Measurements from ENCODE around the gene PFKM.
"Not testable (repeated sequence)": the region's sequence is repeated elsewhere in the genome, so short reads cannot be mapped to it uniquely, and the experiment has no call there.

PFKM gene

DNA sequence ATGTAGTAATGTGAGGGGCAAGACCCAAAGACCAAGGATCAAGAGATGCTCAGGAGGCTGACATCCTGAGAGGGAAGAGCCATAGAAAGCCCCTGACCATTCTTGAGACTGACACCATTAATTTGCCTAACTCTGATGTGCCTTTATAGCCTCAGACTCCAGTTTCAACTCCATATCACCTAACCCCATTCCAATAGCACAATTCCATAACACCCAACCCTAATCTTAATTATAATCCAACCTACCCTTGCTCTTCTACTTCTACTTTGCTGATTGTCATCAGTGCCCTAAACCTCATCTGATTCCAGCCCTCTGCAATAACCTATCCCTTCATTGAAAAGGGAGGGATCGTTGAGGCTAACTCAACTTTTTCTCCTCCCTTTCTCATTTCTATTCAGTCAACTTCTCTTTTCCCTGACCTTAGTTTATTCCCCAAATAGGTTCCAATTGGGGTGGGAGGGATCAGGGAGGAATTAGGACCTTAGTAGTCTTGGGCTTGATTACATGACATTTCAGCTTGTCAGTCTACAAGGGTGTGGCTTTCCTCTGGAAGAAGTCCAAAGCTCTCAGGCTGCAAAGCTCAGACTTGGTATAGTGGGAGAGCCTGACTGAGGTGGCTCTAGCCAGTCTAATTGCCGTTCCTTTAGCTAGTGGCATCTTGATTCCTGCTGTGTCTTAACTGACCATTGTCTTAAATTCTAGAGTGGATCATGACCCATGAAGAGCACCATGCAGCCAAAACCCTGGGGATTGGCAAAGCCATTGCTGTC, 3.1 kb downstream of the PFKM start:
- Mint-ChIP-seq H3K4me1 (ENCODE audit: low read depth) (peaks cover 13% of the 10 kb centered on the region), H3K27me3 (peaks cover 3% of the 10 kb centered on the region), H3K27ac (no peak overlapping the region), H3K4me3 (no peak overlapping the region), H3K36me3 (ENCODE audit: low read depth) (no peaks in the 10 kb centered on the region), H3K9me3 (no peaks in the 10 kb centered on the region)
- intact Hi-C loops (cut with micrococcal nuclease), result no loop called here

DNA sequence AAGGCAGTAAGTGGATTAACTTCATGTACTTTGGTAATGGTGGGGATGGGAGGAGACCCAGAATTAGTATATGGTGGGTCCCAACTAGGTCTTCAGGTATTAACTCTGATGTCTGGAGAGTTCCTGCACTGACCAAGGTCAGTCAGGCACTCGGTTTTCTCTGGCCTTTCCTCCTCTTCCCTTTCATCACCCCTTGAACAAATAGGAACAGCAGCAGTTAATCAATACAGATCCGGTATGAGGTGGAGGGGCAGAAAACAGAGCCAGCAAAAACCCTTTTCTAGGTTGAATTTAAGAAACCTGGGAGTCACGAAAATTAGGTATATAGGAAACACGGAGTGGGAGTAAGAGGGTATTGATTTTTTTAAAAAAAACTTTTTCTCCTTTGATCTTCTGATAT, 4.0 kb downstream of the PFKM start:
- Mint-ChIP-seq H3K27me3 (peaks cover 3% of the 10 kb centered on the region), H3K27ac (no peak overlapping the region), H3K9me3 (no peaks in the 10 kb centered on the region), H3K4me3 (no peak overlapping the region), H3K36me3 (ENCODE audit: low read depth) (no peaks in the 10 kb centered on the region), H3K4me1 (ENCODE audit: low read depth) (peaks cover 13% of the 10 kb centered on the region)
- intact Hi-C loops (cut with micrococcal nuclease), result no loop called here

DNA sequence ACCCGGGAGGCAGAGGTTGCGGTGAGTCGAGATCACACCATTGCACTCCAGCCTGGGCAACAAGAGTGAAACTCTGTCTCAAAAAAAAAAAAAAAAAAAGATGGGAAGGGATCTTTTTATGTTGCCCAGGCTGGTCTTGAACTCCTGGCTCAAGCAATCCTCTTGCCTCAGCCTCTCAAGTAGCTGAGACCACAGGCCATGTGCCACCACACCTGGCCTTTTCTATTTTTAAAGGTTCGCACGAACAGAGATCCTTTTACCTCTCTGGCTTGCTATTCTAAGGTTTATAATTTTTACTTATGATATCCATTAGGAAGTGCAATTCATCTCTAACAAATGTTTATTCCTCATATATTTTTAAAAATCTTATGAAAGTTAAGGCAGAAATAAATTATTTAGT, 6.4 kb downstream of the PFKM start:
- H3K27ac Mint-ChIP-seq; intact Hi-C loops (cut with micrococcal nuclease); H3K9me3 Mint-ChIP-seq; H3K27me3 Mint-ChIP-seq; H3K36me3 Mint-ChIP-seq (ENCODE audit: low read depth); H3K4me1 Mint-ChIP-seq (ENCODE audit: low read depth); H3K4me3 Mint-ChIP-seq: not testable (repeated sequence)

DNA sequence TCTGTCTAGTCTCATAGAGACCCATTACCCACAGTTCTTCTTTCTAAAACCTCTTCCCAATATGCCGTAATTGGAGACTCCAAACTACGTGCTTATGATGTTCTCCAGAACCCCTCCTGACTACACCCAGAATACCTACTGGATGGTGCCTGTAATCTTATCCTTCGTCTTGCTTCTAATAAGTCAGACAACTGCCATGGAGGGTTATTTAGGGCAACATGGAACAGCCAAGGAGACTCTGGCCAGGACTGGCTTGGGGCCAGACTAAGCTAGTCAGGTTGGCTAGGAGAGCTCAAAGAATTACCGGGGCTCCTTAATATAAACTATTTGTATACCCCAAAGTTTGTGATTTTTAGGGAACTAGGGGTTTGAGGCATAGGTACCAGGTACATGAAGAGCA, 6.8 kb downstream of the PFKM start:
- Mint-ChIP-seq H3K36me3 (ENCODE audit: low read depth) (no peaks in the 10 kb centered on the region), H3K9me3 (no peaks in the 10 kb centered on the region), H3K27ac (no peak overlapping the region), H3K4me3 (no peak overlapping the region), H3K4me1 (ENCODE audit: low read depth) (no peaks in the 10 kb centered on the region), H3K27me3 (no peaks in the 10 kb centered on the region)
- intact Hi-C loops (cut with micrococcal nuclease), result no loop called here

DNA sequence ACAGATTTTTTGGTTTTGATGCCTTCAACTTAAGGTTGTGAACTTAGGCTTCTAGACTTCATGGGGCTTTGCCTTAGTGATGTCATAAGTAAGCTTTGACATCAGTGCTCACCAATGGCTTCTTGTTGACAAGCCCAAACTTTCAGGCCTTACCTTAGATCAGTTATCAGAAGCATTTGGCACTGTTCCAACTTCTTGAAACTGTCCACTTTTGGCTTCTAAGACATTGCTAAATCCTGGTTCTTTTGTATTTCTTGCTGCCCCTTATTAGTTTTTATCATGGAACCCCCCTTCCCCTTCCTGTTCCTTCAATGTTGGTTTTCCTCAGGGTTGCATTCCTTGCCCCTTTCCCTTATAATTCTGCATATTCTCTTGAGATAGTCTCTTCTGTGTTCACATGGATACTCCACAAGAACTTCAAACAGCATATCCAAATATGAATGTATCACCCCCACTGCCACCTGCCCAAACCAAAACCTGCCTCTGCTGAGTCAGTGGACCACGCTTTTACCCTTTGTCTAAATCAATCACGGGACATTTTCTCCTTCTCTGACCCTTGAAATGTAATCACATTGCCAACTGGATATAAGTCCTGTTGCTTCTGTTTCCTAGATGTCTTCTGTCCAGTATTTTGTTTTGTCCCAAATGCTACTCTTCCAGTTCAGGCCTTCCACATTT, 7.9 kb downstream of the PFKM start:
- H3K4me1 Mint-ChIP-seq (ENCODE audit: low read depth), result no peaks in the 10 kb centered on the region
- intact Hi-C loops (cut with micrococcal nuclease), result no loop called here
- H3K36me3 Mint-ChIP-seq (ENCODE audit: low read depth), result no peaks in the 10 kb centered on the region
- no peaks in the 10 kb centered on the region for H3K9me3 Mint-ChIP-seq
- H3K27me3 Mint-ChIP-seq, result no peaks in the 10 kb centered on the region
- no peak overlapping the region for H3K27ac Mint-ChIP-seq
- H3K4me3 Mint-ChIP-seq, result no peak overlapping the region

DNA sequence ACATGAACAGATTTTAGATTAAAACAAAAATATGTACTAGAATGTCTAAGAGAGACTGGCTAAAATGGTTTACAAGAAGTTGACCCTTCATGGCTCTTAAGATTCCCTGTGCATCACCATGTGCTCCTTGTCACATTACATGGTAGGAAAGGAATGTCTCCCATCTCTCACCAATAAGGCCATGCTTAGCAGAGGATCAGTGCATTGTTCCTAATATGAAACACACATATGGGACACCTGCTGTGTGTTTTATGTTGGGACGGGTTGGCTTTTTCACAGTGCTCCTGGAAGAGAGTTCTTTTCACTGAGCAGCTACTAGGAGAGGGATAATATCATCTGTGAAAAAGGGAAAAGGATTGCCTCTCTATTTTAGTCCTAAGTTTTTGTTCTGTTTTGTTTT, 9.6 kb downstream of the PFKM start:
- intact Hi-C loops (cut with micrococcal nuclease), result no loop called here
- no peaks in the 10 kb centered on the region for H3K36me3 Mint-ChIP-seq (ENCODE audit: low read depth)
- H3K27me3 Mint-ChIP-seq, result no peaks in the 10 kb centered on the region
- no peaks in the 10 kb centered on the region for H3K4me1 Mint-ChIP-seq (ENCODE audit: low read depth)
- no peak overlapping the region for H3K27ac Mint-ChIP-seq
- H3K4me3 Mint-ChIP-seq, result no peak overlapping the region
- H3K9me3 Mint-ChIP-seq, result no peaks in the 10 kb centered on the region

DNA sequence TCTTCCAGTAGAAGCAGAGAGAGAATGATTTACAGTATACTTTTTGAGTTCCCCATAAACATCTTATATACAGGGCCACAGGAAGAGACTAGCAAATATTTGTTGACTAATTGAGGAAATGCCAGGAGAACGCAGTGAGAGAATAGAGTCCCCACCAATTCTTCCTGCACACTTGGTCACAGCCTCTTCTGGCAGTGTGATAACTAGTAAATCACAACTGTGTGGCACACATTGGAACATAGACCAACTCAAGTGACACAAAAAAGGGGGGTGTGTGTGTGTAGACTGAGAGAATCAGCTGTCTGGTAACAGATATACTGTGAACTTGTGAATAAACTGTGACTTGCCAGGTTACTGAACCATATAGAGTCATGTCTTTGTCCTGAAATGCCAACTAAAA, 10.2 kb downstream of the PFKM start:
- H3K27me3 Mint-ChIP-seq, result no peaks in the 10 kb centered on the region
- H3K4me1 Mint-ChIP-seq (ENCODE audit: low read depth), result no peaks in the 10 kb centered on the region
- no peak overlapping the region for H3K27ac Mint-ChIP-seq
- H3K4me3 Mint-ChIP-seq, result no peak overlapping the region
- H3K36me3 Mint-ChIP-seq (ENCODE audit: low read depth), result no peaks in the 10 kb centered on the region
- no peaks in the 10 kb centered on the region for H3K9me3 Mint-ChIP-seq
- intact Hi-C loops (cut with micrococcal nuclease), result no loop called here

DNA sequence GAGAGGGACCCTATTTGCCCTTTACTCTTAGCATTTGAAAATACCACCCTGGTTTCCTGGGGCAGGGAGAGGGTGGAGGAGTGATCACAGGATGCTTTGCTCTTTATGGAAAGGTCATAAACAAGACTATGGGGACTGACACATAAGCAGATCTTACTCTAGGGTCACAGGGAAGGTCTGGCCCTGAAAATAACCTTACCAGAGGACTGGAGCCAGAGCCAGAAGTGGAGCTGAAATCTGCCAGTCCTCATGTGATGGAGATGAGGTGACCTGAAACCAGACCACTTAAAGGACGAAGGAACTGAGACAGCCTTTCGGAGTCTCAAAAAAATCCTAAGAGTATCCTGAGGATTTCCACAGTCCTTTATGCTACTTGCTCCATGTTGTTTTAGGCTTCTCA, 12.4 kb downstream of the PFKM start:
- H3K27ac Mint-ChIP-seq, result no peak overlapping the region
- no peaks in the 10 kb centered on the region for H3K27me3 Mint-ChIP-seq
- no peaks in the 10 kb centered on the region for H3K9me3 Mint-ChIP-seq
- no peak overlapping the region for H3K4me3 Mint-ChIP-seq
- H3K36me3 Mint-ChIP-seq (ENCODE audit: low read depth), result peaks cover 9% of the 10 kb centered on the region
- intact Hi-C loops (cut with micrococcal nuclease), result no loop called here
- H3K4me1 Mint-ChIP-seq (ENCODE audit: low read depth), result no peaks in the 10 kb centered on the region

DNA sequence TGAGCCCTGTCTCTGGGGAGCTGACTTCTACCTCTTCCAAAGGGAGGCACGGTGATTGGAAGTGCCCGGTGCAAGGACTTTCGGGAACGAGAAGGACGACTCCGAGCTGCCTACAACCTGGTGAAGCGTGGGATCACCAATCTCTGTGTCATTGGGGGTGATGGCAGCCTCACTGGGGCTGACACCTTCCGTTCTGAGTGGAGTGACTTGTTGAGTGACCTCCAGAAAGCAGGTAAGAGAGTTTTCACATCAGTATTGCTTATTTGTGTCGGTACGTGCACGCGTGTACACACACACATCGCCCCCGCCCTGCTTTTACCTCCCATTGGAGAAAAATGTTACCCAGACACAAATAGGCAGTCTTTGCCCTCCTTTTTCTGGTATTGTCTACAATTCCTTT, 13.7 kb downstream of the PFKM start:
- H3K36me3 Mint-ChIP-seq (ENCODE audit: low read depth), result peaks cover 9% of the 10 kb centered on the region
- intact Hi-C loops (cut with micrococcal nuclease), result no loop called here
- H3K4me1 Mint-ChIP-seq (ENCODE audit: low read depth), result no peaks in the 10 kb centered on the region
- H3K9me3 Mint-ChIP-seq, result no peaks in the 10 kb centered on the region
- no peaks in the 10 kb centered on the region for H3K27me3 Mint-ChIP-seq
- no peak overlapping the region for H3K4me3 Mint-ChIP-seq
- H3K27ac Mint-ChIP-seq, result no peak overlapping the region

DNA sequence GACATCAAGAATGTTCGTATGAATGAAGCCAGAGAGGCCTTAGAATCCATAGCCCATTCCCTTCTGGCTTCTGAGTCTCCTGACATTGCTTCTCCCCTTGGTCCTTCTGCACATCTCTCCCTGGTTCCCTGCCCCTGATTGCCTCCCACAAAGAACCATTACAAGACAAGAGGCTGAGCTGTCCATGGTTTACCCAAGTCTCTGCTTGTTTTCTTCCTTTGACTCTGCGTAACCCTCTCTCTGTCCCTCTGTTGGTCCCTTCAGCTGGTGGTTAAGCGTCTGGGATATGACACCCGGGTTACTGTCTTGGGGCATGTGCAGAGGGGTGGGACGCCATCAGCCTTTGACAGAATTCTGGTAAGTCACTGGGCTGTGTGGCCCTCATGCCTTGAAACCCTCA, 15.9 kb downstream of the PFKM start:
- Mint-ChIP-seq H3K4me1 (ENCODE audit: low read depth) (no peaks in the 10 kb centered on the region), H3K4me3 (no peak overlapping the region), H3K27ac (no peak overlapping the region), H3K9me3 (no peaks in the 10 kb centered on the region), H3K27me3 (no peaks in the 10 kb centered on the region), H3K36me3 (ENCODE audit: low read depth) (peaks cover 9% of the 10 kb centered on the region)
- intact Hi-C loops (cut with micrococcal nuclease), result no loop called here

DNA sequence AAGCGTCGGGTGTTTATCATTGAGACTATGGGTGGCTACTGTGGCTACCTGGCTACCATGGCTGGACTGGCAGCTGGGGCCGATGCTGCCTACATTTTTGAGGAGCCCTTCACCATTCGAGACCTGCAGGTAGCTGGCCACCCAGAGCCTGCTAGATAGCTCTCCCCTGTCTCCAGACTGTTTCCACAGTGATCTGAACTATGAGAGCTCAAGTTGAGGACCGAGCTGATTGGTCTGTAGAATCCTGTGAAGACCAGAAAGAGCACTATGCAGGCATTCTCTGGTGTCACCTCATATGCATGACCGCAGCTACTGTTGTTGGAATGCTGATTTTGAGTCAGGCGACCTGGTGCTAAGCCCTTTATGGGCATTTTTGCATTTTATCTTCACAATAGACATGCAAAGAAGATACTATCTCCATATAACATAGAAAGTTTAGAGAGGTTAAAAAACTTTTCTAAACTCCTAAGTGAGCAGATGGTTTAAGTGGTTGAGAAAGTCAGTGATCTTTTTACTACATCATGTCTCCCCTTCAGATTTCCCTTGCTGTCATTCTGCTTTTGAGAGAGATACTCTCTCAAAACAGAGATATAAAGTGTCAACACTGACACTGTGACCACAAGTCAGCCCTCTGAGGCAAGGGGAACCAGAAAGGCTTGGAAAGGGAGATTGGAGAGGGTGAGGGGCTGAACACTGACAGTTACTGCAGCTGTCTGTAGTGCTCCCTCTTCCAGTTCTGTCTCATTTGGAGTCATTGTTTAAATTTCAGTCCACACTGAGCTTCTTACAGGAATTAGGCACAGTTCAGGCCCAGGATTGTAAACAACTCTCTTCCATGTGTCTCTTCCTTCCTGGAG, 23.9 kb downstream of the PFKM start:
- Mint-ChIP-seq H3K27me3 (no peaks in the 10 kb centered on the region), H3K4me3 (no peak overlapping the region), H3K27ac (no peak overlapping the region), H3K9me3 (no peaks in the 10 kb centered on the region), H3K4me1 (ENCODE audit: low read depth) (no peaks in the 10 kb centered on the region), H3K36me3 (ENCODE audit: low read depth) (peaks cover 49% of the 10 kb centered on the region)
- intact Hi-C loops (cut with micrococcal nuclease), result no loop called here

DNA sequence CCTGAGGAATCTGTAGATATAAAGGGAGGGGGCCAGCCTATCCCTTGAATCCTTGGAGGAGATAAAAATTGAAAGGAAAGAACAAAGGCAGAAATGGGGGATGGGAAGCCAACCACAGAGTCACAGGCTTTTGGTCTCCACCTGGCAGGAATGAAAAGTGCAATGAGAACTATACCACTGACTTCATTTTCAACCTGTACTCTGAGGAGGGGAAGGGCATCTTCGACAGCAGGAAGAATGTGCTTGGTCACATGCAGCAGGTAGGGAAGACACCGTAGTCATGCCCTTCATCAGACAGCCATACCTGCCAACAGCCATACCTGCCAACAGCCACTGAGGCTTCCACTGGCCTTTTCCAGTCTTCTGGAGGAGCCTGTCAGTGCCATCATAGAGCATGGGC, 24.7 kb downstream of the PFKM start:
- no peak overlapping the region for H3K4me3 Mint-ChIP-seq
- no peaks in the 10 kb centered on the region for H3K27me3 Mint-ChIP-seq
- no peaks in the 10 kb centered on the region for H3K4me1 Mint-ChIP-seq (ENCODE audit: low read depth)
- no peak overlapping the region for H3K27ac Mint-ChIP-seq
- no peaks in the 10 kb centered on the region for H3K9me3 Mint-ChIP-seq
- intact Hi-C loops (cut with micrococcal nuclease), result no loop called here
- H3K36me3 Mint-ChIP-seq (ENCODE audit: low read depth), result peaks cover 58% of the 10 kb centered on the region

DNA sequence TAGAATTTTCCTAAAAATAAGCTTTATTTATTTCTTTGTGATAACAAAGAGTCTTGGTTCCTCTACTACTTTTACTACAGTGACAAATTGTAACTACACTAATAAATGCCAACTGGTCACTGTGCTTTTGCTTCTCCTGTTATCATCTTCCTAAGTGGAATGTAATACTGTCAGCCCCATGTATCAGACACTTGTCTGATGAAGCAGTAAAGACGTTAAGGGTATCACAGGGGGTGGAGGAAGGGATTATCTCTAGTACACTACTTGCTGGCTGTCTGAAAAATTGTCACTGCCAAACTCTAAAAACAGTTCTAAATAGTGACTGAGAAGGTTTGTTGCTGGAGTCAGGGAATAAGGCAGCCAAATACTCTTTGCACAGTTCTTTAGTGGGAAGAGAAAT, 26.8 kb downstream of the PFKM start:
- H3K9me3 Mint-ChIP-seq, result no peaks in the 10 kb centered on the region
- intact Hi-C loops (cut with micrococcal nuclease), result no loop called here
- no peaks in the 10 kb centered on the region for H3K4me1 Mint-ChIP-seq (ENCODE audit: low read depth)
- H3K27me3 Mint-ChIP-seq, result no peaks in the 10 kb centered on the region
- no peak overlapping the region for H3K4me3 Mint-ChIP-seq
- peaks cover 78% of the 10 kb centered on the region for H3K36me3 Mint-ChIP-seq (ENCODE audit: low read depth)
- H3K27ac Mint-ChIP-seq, result no peak overlapping the region

DNA sequence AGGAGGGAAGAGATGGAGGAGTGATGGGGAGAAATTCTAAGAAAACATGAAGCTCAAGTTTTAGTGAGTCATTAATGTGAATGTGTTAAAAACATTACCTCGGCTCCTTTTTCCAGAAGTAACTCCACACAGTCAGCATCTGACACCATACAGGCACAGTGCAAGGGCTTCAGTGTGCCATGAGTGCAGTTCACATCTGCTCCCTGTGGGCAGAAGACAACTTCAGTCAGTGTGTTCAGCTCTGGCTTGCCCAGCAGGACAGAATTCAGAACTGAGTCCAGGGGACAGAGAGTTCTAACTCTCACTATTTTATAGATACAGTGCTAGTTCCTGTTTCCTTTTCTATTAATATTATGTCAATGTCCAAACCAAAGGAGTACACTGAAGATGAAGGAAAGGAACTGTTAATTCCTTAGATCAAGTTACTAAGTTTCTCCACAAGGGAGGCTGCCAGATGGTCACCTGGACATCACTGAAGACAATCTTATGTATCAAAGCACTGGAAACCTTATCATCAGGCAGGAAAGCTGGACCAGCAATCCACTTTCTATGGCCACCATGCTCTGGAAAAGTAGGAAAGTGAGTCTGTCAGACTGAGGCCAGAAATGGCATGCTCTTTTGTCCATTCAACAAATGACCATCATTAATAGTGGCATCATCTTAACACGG, 32.1 kb downstream of the PFKM start:
- Mint-ChIP-seq H3K4me3 (no peak overlapping the region), H3K27ac (no peak overlapping the region)
- intact Hi-C loops (cut with micrococcal nuclease), result no loop called here

More for the DNA sequence above, 32.1 kb downstream of the PFKM start:
- Mint-ChIP-seq H3K36me3 (ENCODE audit: low read depth) (peaks cover 83% of the 10 kb centered on the region), H3K4me1 (ENCODE audit: low read depth) (no peaks in the 10 kb centered on the region), H3K27me3 (no peaks in the 10 kb centered on the region), H3K9me3 (no peaks in the 10 kb centered on the region)

All from dendritic cell treated with granulocyte-macrophage colony-stimulating factor and Interleukin-4, amounts not matched to agents 40 ng/mL and 50 ng/mL, for 4 days (primary cell).